HepG2 (cell line): ENCODE data around the gene TLCD3B. TPM values are rescaled to one million over a fixed set of nuclear protein-coding genes. Genes with fewer than 3 reads are reported as not detected.
A peak's percentile ranks its signal among the peaks of the same experiment; 100 is the strongest.

Experiments
- ARID2 ChIP-seq: sonication (generic); formaldehyde crosslinking; IDR thresholded peaks from 2 replicates; pipeline ENCODE4 v1.8.1; 2022; ENCODE audit warnings: mild to moderate bottlenecking, missing genetic modification reagents, borderline replicate concordance
- CAMTA2 ChIP-seq: sonication (generic); formaldehyde crosslinking; IDR thresholded peaks from 2 replicates; pipeline ENCODE4 v1.4.0; 2020; ENCODE audit warnings: mild to moderate bottlenecking, missing genetic modification reagents, borderline replicate concordance
- GATAD1 ChIP-seq: IDR thresholded peaks from 2 replicates; pipeline ENCODE4 v1.6.1; 2016; ENCODE audit warnings: missing genetic modification reagents, missing compliant biosample characterization
- GMEB2 ChIP-seq: IDR thresholded peaks from 2 replicates; pipeline ENCODE4 v1.6.1; 2016; ENCODE audit warnings: missing biosample characterization, missing genetic modification reagents, low read depth
- NFKB2 ChIP-seq: sonication (generic); formaldehyde crosslinking; IDR thresholded peaks from 2 replicates; pipeline ENCODE4 v1.4.0; 2020; ENCODE audit warnings: missing genetic modification reagents, borderline replicate concordance
- SRSF1 ChIP-seq: fragments of 200-400 bp; formaldehyde crosslinking; optimal IDR thresholded peaks from 2 replicates; pipeline ENCODE3; 2017; ENCODE audit warnings: mild to moderate bottlenecking, low read depth, low read length, moderate library complexity
- TCF12 ChIP-seq, 2 experiments: fragments of 450-650 bp in 1 of 2; sonication (generic) in 1 of 2; formaldehyde crosslinking in 1 of 2; IDR thresholded peaks; 2 replicates each; pipeline versions ENCODE4 v1.6.1 to v1.8.0; 2017 to 2022; ENCODE audit warnings: antibody characterized with exemption in 1 of 2, mild to moderate bottlenecking in 1 of 2, missing genetic modification reagents in 1 of 2, moderate library complexity in 1 of 2
- TEAD3 ChIP-seq: optimal IDR thresholded peaks from 2 replicates; pipeline ENCODE3; 2016; ENCODE audit warnings: borderline replicate concordance
- TRIM24 ChIP-seq: sonication (generic); formaldehyde crosslinking; IDR thresholded peaks from 2 replicates; pipeline ENCODE4 v1.8.0; 2022; ENCODE audit warnings: mild to moderate bottlenecking, missing genetic modification reagents
- ZBTB37 ChIP-seq: sonication (generic); formaldehyde crosslinking; IDR thresholded peaks from 2 replicates; pipeline ENCODE4 v1.4.0; 2020; ENCODE audit warnings: mild to moderate bottlenecking, missing genetic modification reagents
- ZIK1 ChIP-seq: sonication (generic); formaldehyde crosslinking; IDR thresholded peaks from 2 replicates; pipeline ENCODE4 v1.5.0; 2020; ENCODE audit warnings: mild to moderate bottlenecking, low read depth, missing genetic modification reagents, borderline replicate concordance
- ZNF501 ChIP-seq: sonication (generic); formaldehyde crosslinking; IDR thresholded peaks from 2 replicates; pipeline ENCODE4 v1.5.1; 2020; ENCODE audit warnings: mild to moderate bottlenecking, moderate library complexity, missing genetic modification reagents
- ZNF704 ChIP-seq: sonication (generic); formaldehyde crosslinking; IDR thresholded peaks from 2 replicates; pipeline ENCODE4 v1.8.1; 2023; ENCODE audit warnings: mild to moderate bottlenecking, inconsistent platforms, moderate library complexity, missing genetic modification reagents, borderline replicate concordance
- ZNF879 ChIP-seq: sonication (generic); formaldehyde crosslinking; IDR thresholded peaks from 2 replicates; pipeline ENCODE4 v1.8.1; 2023; ENCODE audit warnings: missing genetic modification reagents
- polyA plus RNA-seq, 8 experiments: library from polyadenylated mRNA; depleted of rRNA in 3 of 8; stranded (reverse) in 7 of 8; unstranded in 1 of 8; fragments of >200 nt; fragmentation: Illumina TruSeq in 4 of 8; extraction: Trizol in 4 of 8; gene quantifications; 2 replicates each; pipeline versions ENCODE4 v1.2.1 to v1.2.3, GENCODE V29; 2011 to 2016; ENCODE audit warnings: low read depth in 4 of 8, missing spikeins in 1 of 8, mixed read lengths in 1 of 8; ENCODE audit not compliant: insufficient read depth in 1 of 8
- total RNA-seq, 5 experiments: library from RNA; depleted of rRNA; stranded (reverse); fragments of >200 nt; fragmentation: Illumina TruSeq; extraction: Trizol; gene quantifications; 2 replicates each; pipeline ENCODE4 v1.2.3, GENCODE V29; 2016; ENCODE audit warnings: low read depth in 1 of 5
- TF ChIP-seq, protein P1 (sequence below): sonication (generic); formaldehyde crosslinking; IDR thresholded peaks from 2 replicates; pipeline ENCODE4 v1.8.0; 2022; ENCODE audit warnings: missing genetic modification reagents, mild to moderate bottlenecking, moderate library complexity, borderline replicate concordance
- TF ChIP-seq, protein P2 (sequence below): sonication (generic); formaldehyde crosslinking; IDR thresholded peaks from 2 replicates; pipeline ENCODE4 v1.5.0; 2020; ENCODE audit warnings: mild to moderate bottlenecking, missing genetic modification reagents, borderline replicate concordance

The TLCD3B gene
- total and polyA plus RNA-seq, 2 of the 13 experiments (the other 11 are each of a cell fraction or from before 2014, with no cell fraction given): not detected

- TF ChIP-seq, protein P1, sequence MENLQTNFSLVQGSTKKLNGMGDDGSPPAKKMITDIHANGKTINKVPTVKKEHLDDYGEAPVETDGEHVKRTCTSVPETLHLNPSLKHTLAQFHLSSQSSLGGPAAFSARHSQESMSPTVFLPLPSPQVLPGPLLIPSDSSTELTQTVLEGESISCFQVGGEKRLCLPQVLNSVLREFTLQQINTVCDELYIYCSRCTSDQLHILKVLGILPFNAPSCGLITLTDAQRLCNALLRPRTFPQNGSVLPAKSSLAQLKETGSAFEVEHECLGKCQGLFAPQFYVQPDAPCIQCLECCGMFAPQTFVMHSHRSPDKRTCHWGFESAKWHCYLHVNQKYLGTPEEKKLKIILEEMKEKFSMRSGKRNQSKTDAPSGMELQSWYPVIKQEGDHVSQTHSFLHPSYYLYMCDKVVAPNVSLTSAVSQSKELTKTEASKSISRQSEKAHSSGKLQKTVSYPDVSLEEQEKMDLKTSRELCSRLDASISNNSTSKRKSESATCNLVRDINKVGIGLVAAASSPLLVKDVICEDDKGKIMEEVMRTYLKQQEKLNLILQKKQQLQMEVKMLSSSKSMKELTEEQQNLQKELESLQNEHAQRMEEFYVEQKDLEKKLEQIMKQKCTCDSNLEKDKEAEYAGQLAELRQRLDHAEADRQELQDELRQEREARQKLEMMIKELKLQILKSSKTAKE (CRISPR knock-in tag): peak; percentile 36; the same call in 1 of the 2 replicates
- no peak for TF ChIP-seq ZNF879
- peak; percentile 87 for TF ChIP-seq NFKB2
- peak; percentile 94 for TF ChIP-seq GMEB2
- TF ChIP-seq ZIK1 (CRISPR knock-in tag): peak; percentile 77
- TF ChIP-seq, protein P2, sequence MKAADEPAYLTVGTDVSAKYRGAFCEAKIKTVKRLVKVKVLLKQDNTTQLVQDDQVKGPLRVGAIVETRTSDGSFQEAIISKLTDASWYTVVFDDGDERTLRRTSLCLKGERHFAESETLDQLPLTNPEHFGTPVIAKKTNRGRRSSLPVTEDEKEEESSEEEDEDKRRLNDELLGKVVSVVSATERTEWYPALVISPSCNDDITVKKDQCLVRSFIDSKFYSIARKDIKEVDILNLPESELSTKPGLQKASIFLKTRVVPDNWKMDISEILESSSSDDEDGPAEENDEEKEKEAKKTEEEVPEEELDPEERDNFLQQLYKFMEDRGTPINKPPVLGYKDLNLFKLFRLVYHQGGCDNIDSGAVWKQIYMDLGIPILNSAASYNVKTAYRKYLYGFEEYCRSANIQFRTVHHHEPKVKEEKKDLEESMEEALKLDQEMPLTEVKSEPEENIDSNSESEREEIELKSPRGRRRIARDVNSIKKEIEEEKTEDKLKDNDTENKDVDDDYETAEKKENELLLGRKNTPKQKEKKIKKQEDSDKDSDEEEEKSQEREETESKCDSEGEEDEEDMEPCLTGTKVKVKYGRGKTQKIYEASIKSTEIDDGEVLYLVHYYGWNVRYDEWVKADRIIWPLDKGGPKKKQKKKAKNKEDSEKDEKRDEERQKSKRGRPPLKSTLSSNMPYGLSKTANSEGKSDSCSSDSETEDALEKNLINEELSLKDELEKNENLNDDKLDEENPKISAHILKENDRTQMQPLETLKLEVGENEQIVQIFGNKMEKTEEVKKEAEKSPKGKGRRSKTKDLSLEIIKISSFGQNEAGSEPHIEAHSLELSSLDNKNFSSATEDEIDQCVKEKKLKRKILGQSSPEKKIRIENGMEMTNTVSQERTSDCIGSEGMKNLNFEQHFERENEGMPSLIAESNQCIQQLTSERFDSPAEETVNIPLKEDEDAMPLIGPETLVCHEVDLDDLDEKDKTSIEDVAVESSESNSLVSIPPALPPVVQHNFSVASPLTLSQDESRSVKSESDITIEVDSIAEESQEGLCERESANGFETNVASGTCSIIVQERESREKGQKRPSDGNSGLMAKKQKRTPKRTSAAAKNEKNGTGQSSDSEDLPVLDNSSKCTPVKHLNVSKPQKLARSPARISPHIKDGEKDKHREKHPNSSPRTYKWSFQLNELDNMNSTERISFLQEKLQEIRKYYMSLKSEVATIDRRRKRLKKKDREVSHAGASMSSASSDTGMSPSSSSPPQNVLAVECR (CRISPR knock-in tag): peak; percentile 98; the same call in 1 of the 2 replicates
- peak; percentile 97 for TF ChIP-seq GATAD1
- no peak for TF ChIP-seq TCF12 (IDR thresholded peaks at IDR 0.05)
- TF ChIP-seq TCF12 (CRISPR knock-in tag; IDR thresholded peaks at IDR 0.05): no peak
- TF ChIP-seq CAMTA2 (CRISPR knock-in tag): peak; percentile 76; the same call in 1 of the 2 replicates
- TF ChIP-seq ARID2 (CRISPR knock-in tag): peak; percentile 98
- TF ChIP-seq ZBTB37 (CRISPR knock-in tag): 0 out of 2 replicates have a peak, but pooled peaks have one; percentile 31
- peak; percentile 63 for TF ChIP-seq TEAD3 (CRISPR knock-in tag)
- TF ChIP-seq TRIM24 (CRISPR knock-in tag): no peak
- peak; percentile 32; the same call in 1 of the 2 replicates for TF ChIP-seq ZNF704 (CRISPR knock-in tag)
- peak; percentile 47 for TF ChIP-seq SRSF1
- TF ChIP-seq ZNF501: peak; percentile 100
Observed at GRCh38 chr16:29995911-29996765, 34.9 kb downstream of the TLCD3B start, which contains the start of gene INO80E (continued).
